Stimulated activated CD4-positive, alpha-beta T cell treated with anti-CD3 and anti-CD28 coated beads, Interleukin-1b, Interleukin-23, amount 100 ng/mL, for 1 hour (primary cell): ENCODE results near the gene IL18.
"Not testable (repeated sequence)": the region's sequence is repeated elsewhere in the genome, so short reads cannot be mapped to it uniquely, and the experiment has no call there.

Source experiments
- DNase-seq, 2 donors: peaks; one replicate each; pipeline ENCODE4 v3.0.0-alpha.2; 2020; ENCODE audit warnings: low read depth in 2 of 2

IL18 gene

DNA sequence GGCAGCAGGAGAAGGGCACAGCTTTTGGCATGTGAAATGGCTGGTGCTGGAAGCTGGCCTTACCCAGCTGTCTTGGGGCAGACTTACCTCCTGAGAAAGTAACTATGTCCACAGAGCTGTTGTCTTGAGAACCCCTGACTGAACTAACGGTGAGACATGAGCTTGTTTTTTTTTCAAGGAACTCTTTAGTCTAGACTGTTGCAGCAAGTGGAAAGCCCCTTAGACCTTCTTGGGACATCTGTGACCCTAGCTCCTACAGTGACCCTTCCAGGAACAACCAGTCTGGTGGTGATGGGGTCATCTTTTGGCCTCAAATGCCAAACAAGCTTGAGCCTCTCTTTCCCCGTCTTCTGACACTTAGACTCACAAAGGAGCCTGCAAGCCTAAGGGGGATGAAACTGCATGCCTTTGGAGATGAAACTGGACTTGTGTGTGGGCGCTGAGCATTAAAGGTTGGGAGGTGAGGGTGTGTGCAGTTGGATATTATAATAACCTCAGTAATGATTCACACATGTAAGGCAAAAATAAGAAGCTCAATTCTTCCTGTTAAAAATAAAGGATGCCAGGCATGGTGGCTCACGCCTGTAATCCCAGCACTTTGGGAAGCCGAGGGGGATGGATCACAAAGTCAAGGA is 41.8 kb downstream of the IL18 start:
- no peak for DNase-seq

GRCh38 chr11:112118176-112118575 is 45.7 kb downstream of the IL18 start:
- no peak for DNase-seq

- DNase-seq, result no peak
These were observed 48.5 kb downstream of the IL18 start for GRCh38 chr11:112115386-112115785.

DNA sequence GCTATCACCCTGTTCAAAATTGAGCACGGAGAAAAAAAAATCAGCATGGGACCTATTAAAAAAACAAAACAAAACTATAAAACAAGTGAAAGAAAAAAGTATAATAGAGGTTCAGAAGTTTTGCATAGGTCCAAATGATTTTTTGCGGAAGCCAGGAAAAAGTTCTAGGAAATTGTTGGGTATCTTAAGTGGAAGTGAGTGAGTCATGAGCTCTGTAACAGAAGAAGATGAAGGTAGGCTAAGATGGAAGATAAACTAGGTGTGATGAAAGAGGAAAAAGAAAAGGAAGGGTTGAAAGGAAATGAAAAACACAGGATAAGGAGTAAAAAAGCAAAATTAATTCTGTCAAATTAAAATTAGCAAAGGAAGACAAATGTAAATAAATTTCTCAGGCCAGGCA is 49.4 kb downstream of the IL18 start:
- no peak for DNase-seq

DNA sequence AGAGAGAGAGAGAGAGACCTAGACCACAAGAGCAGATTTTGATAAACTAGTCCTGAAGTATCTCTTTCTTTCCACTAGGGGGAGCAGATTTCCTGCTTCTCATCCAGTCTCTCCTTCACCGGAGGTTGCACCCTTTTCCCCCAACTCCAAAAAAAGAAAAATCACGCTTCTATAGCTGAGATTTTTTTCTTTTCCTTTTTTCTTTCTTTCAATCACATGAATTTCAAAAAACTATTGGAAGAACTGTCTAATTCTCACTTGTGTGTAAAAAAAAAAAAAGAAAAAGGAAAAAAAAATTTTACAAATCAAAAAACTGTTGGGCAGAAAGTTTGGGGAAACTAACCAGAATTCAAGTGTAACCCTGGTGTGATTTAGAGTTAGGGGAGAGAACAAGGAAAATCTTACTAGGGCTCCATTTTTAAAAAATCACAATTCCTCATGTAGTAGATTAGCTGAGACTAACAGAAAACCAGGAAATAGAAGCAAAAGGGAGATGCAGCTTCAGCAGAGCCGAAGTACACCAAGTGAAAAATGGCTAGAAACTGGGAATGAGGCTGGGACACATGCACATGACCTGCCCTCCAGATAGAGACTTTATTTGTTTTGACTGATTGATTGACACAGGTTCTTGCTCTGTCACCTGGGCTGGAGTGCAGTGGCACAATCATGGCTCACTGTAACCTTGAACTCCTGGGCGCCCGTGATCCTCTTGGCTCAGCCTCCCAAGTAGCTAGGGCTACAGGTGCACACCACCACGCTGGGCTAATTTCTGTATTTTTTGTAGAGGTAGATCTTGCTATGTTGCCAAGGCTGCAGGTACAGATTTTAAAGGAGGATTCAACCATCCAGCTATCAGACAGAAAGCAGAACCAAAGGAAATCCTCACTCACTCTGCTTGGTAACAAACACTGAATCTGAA is 50.1 kb downstream of the IL18 start:
- DNase-seq, result no peak

GRCh38 chr11:112106070-112106469 is 57.8 kb downstream of the IL18 start:
- DNase-seq, result no peak

- no peak for DNase-seq
These were observed 60.4 kb downstream of the IL18 start for GRCh38 chr11:112103446-112103845.

- no peak for DNase-seq
These were observed 63.4 kb downstream of the IL18 start for GRCh38 chr11:112100462-112100861.

DNA sequence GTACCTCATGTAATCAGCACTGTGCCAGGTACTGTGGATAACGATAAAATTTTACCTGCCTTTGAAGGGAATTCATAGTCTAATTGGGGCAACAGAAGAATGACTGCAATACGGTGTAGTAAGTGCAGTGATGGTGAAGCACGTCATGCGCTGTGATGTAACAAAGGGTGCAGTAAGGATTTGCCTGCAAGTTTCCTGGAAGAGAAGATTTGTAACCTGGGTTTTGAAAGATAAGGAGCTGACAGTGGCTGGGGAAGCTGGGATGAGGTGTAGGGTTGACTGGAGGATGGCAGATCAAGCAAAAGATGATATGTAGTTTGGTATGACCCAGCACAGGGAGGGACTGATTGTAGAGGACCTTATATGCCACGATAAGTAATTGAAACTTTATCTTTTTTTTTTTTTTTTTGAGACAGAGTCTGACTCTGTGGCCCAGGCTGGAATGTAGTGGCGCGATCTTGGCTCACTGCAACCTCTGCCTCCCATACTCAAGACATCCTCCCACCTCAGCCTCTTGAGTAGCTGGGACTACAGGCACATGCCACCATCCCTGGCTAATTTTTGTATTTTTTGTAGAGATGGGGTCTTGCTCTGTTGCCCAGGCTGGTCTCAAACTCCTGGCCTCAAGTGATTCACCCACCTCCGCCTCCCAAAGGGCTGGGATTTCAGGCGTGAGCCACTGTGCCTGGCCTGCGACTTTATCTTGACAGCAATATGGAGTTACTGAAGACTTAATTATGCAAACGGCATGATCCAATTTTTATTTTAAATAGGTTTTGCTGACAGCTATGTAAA is 66.0 kb downstream of the IL18 start:
- DNase-seq, result no peak

DNA sequence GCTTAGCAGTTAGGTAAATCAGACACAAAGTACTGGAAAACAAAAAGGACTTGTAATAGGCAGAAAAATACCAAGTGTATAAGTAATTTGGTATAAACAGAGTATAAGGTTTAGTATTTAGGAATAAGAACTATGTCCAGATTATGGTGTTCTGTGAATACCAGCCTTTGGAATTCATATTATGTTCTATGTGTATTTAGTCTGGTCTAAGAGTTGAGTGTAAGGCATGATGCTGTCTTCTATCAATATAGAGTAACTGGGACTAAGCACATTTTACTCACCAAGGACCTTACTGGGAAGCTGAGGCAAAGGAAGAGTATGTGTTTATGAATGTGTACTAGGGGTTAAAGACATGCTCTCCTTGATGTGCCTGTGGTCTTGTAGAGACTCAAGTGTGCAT is 67.7 kb downstream of the IL18 start:
- no peak for DNase-seq

- DNase-seq, result not testable (repeated sequence)
These were observed 68.6 kb downstream of the IL18 start for GRCh38 chr11:112095302-112095701.
